ENCODE measurements around the gene BICDL1. TPM values are rescaled to one million over a fixed set of nuclear protein-coding genes. Genes with fewer than 3 reads are reported as not detected.

Gene BICDL1
- total RNA-seq, 4 donors from 2014 or later = 19.7 to 66.7 (median 44.1) TPM

- Histone ChIP-seq H3K4me1 (peaks cover 33 to 50% (median 37%) of the 10 kb centered on the region in 3 donors), H3K9me3 (no peaks in the 10 kb centered on the region), H3K27me3 (no peaks in the 10 kb centered on the region), H3K27ac (peak overlapping the region; percentile 62 to 82 (median 72)), H3K36me3 (peaks cover 27 to 100% (median 34%) of the 10 kb centered on the region in 3 donors), H3K4me3 (no peak overlapping the region)
- DNase-seq = no peak
- 37 to 53% methylated on average over 3 to 7 of the region's 30 CpGs for WGBS, 2 donors
- intact Hi-C loops (cut with DNase I) = no loop called here
- TF ChIP-seq, protein P1, sequence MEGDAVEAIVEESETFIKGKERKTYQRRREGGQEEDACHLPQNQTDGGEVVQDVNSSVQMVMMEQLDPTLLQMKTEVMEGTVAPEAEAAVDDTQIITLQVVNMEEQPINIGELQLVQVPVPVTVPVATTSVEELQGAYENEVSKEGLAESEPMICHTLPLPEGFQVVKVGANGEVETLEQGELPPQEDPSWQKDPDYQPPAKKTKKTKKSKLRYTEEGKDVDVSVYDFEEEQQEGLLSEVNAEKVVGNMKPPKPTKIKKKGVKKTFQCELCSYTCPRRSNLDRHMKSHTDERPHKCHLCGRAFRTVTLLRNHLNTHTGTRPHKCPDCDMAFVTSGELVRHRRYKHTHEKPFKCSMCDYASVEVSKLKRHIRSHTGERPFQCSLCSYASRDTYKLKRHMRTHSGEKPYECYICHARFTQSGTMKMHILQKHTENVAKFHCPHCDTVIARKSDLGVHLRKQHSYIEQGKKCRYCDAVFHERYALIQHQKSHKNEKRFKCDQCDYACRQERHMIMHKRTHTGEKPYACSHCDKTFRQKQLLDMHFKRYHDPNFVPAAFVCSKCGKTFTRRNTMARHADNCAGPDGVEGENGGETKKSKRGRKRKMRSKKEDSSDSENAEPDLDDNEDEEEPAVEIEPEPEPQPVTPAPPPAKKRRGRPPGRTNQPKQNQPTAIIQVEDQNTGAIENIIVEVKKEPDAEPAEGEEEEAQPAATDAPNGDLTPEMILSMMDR (IDR thresholded peaks at IDR 0.05) = no peak
Measured at GRCh38 chr12:120102189-120103043, 113.4 kb downstream of the BICDL1 start.

DNA sequence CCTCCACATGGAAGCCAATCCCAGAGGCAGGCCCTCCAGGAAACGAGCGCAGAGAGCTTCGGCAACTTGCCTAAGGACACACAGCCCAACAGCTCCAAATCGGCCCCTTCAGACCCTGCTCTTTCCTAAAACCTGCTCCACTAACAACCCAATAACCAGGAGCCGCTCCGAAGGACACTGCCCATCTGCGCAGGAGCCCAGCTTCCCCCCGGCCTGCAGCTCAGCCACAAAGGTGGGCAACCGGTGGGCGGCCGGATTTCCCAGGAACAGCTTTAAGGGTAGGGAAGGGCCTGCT, 114.0 kb downstream of the BICDL1 start:
- no peaks in the 10 kb centered on the region for H3K27me3 ChIP-seq
- H3K36me3 ChIP-seq = peaks cover 26 to 100% (median 34%) of the 10 kb centered on the region in 3 donors
- TF ChIP-seq, protein P1 (IDR thresholded peaks at IDR 0.05) = no peak
- TF ChIP-seq POLR2A (IDR thresholded peaks at IDR 0.05) = no peak
- H3K4me1 ChIP-seq = peaks cover 33 to 50% (median 37%) of the 10 kb centered on the region in 3 donors
- H3K9me3 ChIP-seq = no peaks in the 10 kb centered on the region
- WGBS, 2 donors = 53 to 100% methylated on average over 1 to 3 of the region's 11 CpGs
- intact Hi-C loops (cut with DNase I) = no loop called here
- no peak for DNase-seq
- no peak overlapping the region for H3K4me3 ChIP-seq
- peak overlapping the region in 2 of 4 donors; percentile 62 to 79 for H3K27ac ChIP-seq

- TF ChIP-seq POLR2A (IDR thresholded peaks at IDR 0.05) = no peak
- TF ChIP-seq, protein P1 (IDR thresholded peaks at IDR 0.05) = no peak
- no peak for DNase-seq
- no peak overlapping the region for H3K4me3 ChIP-seq
- H3K36me3 ChIP-seq = peaks cover 22 to 100% (median 30%) of the 10 kb centered on the region in 3 donors
- 89 to 100% methylated on average over 2 to 10 of the region's 13 CpGs for WGBS, 2 donors
- no peaks in the 10 kb centered on the region for H3K9me3 ChIP-seq
- intact Hi-C loops (cut with DNase I) = no loop called here
- H3K4me1 ChIP-seq = peaks cover 33 to 54% (median 37%) of the 10 kb centered on the region in 3 donors
- H3K27ac ChIP-seq = peak overlapping the region in 1 of 4 donors; percentile 79
- no peaks in the 10 kb centered on the region for H3K27me3 ChIP-seq
Measured at GRCh38 chr12:120103371-120103770, 114.3 kb downstream of the BICDL1 start.

- H3K9me3 ChIP-seq = no peaks in the 10 kb centered on the region
- H3K4me3 ChIP-seq = no peak overlapping the region
- H3K27me3 ChIP-seq = no peaks in the 10 kb centered on the region
- WGBS, 2 donors = 80 to 85% methylated on average over 1 of the region's 1 CpG
- H3K4me1 ChIP-seq = peaks cover 26 to 59% (median 36%) of the 10 kb centered on the region in 3 donors
- H3K36me3 ChIP-seq = peaks cover 11 to 75% (median 13%) of the 10 kb centered on the region in 3 donors
- intact Hi-C loops (cut with DNase I) = no loop called here
- DNase-seq = no peak
- H3K27ac ChIP-seq = no peak overlapping the region
- TF ChIP-seq, protein P1 (IDR thresholded peaks at IDR 0.05) = no peak
- no peak for TF ChIP-seq POLR2A (IDR thresholded peaks at IDR 0.05)
Measured at GRCh38 chr12:120106151-120106550, 117.1 kb downstream of the BICDL1 start.

GRCh38 chr12:120109570-120110267, 120.7 kb downstream of the BICDL1 start:
- H3K27me3 ChIP-seq = no peaks in the 10 kb centered on the region
- H3K4me1 ChIP-seq = peaks cover 16 to 63% (median 22%) of the 10 kb centered on the region in 3 donors
- no peaks in the 10 kb centered on the region for H3K9me3 ChIP-seq
- peaks cover 0 to 56% (median 4%) of the 10 kb centered on the region in 3 donors for H3K36me3 ChIP-seq
- no peak overlapping the region for H3K4me3 ChIP-seq
- WGBS, 2 donors = 80 to 83% methylated on average over 6 to 9 of the region's 10 CpGs
- DNase-seq = no peak
- TF ChIP-seq, protein P1 (IDR thresholded peaks at IDR 0.05) = no peak
- TF ChIP-seq POLR2A (IDR thresholded peaks at IDR 0.05) = no peak
- peak overlapping the region in 3 of 4 donors; percentile 0 to 34 (median 10) for H3K27ac ChIP-seq
- intact Hi-C loops (cut with DNase I) = no loop called here
